Stimulated activated CD8-positive, alpha-beta memory T cell treated with anti-CD3 and anti-CD28 coated beads, Interleukin-12 subunit alpha, Interleukin-12 subunit beta, amount 100 ng/mL, for 4 hours (primary cell): ENCODE data around the gene OR5H14.
"Not testable (repeated sequence)": the region's sequence is repeated elsewhere in the genome, so short reads cannot be mapped to it uniquely, and the experiment has no call there.

Experiments
- DNase-seq: peaks from one replicate; pipeline ENCODE4 v3.0.0-alpha.2; 2020; ENCODE audit warnings: low read depth

OR5H14 gene

GRCh38 chr3:98147179-98147578 lies at the start of gene OR5H14:
OR5H14 (plus strand) TSS chr3:98147479; CDS start chr3:98149386, 1,907 bp downstream.
- DNase-seq, result no peak

- no peak for DNase-seq
Measured at GRCh38 chr3:98099848-98100247, 47.4 kb upstream of the OR5H14 start.

GRCh38 chr3:98108162-98108561 lies 39.1 kb upstream of the OR5H14 start:
- DNase-seq, result no peak

GRCh38 chr3:98109807-98110549 lies 37.3 kb upstream of the OR5H14 start:
- no peak for DNase-seq

- DNase-seq, result no peak
Measured at GRCh38 chr3:98110550-98110908, 36.8 kb upstream of the OR5H14 start.

GRCh38 chr3:98114264-98114663 lies 33.0 kb upstream of the OR5H14 start:
- DNase-seq, result no peak

- no peak for DNase-seq
Measured at GRCh38 chr3:98115717-98116116, 31.6 kb upstream of the OR5H14 start.

- no peak for DNase-seq
Measured at GRCh38 chr3:98130421-98130820, 16.9 kb upstream of the OR5H14 start, which contains the start of gene OR5H1. OR5H1 (plus strand) TSS chr3:98130721; CDS start chr3:98132698, 1,977 bp downstream.

GRCh38 chr3:98136631-98137030 lies 10.6 kb upstream of the OR5H14 start:
- no peak for DNase-seq

GRCh38 chr3:98137826-98138557 lies 9.3 kb upstream of the OR5H14 start:
- not testable (repeated sequence) for DNase-seq

- no peak for DNase-seq
Measured at GRCh38 chr3:98140531-98140930, 6.7 kb upstream of the OR5H14 start.

GRCh38 chr3:98148751-98149150 lies 1.5 kb downstream of the OR5H14 start:
- no peak for DNase-seq

- not testable (repeated sequence) for DNase-seq
Measured at GRCh38 chr3:98149456-98149855, 2.2 kb downstream of the OR5H14 start.

GRCh38 chr3:98151241-98151640 lies 4.0 kb downstream of the OR5H14 start:
- no peak for DNase-seq

- no peak for DNase-seq
Measured at GRCh38 chr3:98166396-98166795, 19.1 kb downstream of the OR5H14 start, which contains the start of gene OR5H15. OR5H15 (plus strand) TSS chr3:98166696; CDS start chr3:98168700, 2,004 bp downstream.

GRCh38 chr3:98171071-98171470 lies 23.8 kb downstream of the OR5H14 start:
- no peak for DNase-seq

GRCh38 chr3:98172621-98173020 lies 25.3 kb downstream of the OR5H14 start:
- no peak for DNase-seq

GRCh38 chr3:98180319-98180890 lies 33.1 kb downstream of the OR5H14 start:
- no peak for DNase-seq

- no peak for DNase-seq
Measured at GRCh38 chr3:98182196-98182595, 34.9 kb downstream of the OR5H14 start.

GRCh38 chr3:98185180-98185579 lies 37.9 kb downstream of the OR5H14 start:
- no peak for DNase-seq

GRCh38 chr3:98188545-98188944 lies 41.3 kb downstream of the OR5H14 start:
- DNase-seq, result no peak

- DNase-seq, result not testable (repeated sequence)
Measured at GRCh38 chr3:98190911-98191310, 43.6 kb downstream of the OR5H14 start.

GRCh38 chr3:98196293-98196692 lies 49.0 kb downstream of the OR5H14 start:
- DNase-seq, result not testable (repeated sequence)
